Neuronal stem cell (in vitro differentiated cells): ENCODE data around the gene LIM2.
A peak's percentile ranks its signal among the peaks of the same experiment; 100 is the strongest.

Source experiments
- DNase-seq: peaks from one replicate; pipeline ENCODE4 v3.0.0-alpha.2; 2013; ENCODE audit warnings: low spot score
- H2AFZ ChIP-seq: one replicate; pipeline ENCODE4 v1.6.1; 2013; ENCODE audit warnings: mild to moderate bottlenecking, low read length, inconsistent platforms
- H2AK5ac ChIP-seq: 2 replicates; pipeline ENCODE4 v1.6.1; 2013; ENCODE audit warnings: low read depth, mild to moderate bottlenecking, inconsistent platforms, low read length, moderate library complexity, mixed read lengths
- H2BK120ac ChIP-seq: 2 replicates; pipeline ENCODE4 v1.6.1; 2013; ENCODE audit warnings: low read depth, mild to moderate bottlenecking, inconsistent platforms, low read length, moderate library complexity, mixed read lengths
- H2BK12ac ChIP-seq: one replicate; pipeline ENCODE4 v1.6.1; 2013; ENCODE audit warnings: low read length, inconsistent platforms
- H2BK15ac ChIP-seq: 2 replicates; pipeline ENCODE4 v1.6.1; 2013; ENCODE audit warnings: mild to moderate bottlenecking, low read length, inconsistent platforms, mixed read lengths
- H2BK5ac ChIP-seq: one replicate; pipeline ENCODE4 v1.6.1; 2013; ENCODE audit warnings: inconsistent platforms, mild to moderate bottlenecking, low read length, moderate library complexity
- H3K14ac ChIP-seq: one replicate; pipeline ENCODE4 v1.6.1; 2013; ENCODE audit warnings: low read length, inconsistent platforms
- H3K18ac ChIP-seq: 2 replicates; pipeline ENCODE4 v1.6.1; 2013; ENCODE audit warnings: low read length, inconsistent platforms
- H3K23ac ChIP-seq: 2 replicates; pipeline ENCODE4 v1.6.1; 2013; ENCODE audit warnings: low read depth, mild to moderate bottlenecking, mixed read lengths, low read length, inconsistent platforms; ENCODE audit not compliant: poor library complexity
- H3K27ac ChIP-seq: replicated peaks from 3 replicates; pipeline ENCODE4 v1.5.1; 2013; ENCODE audit warnings: low read length, inconsistent platforms
- H3K27me3 ChIP-seq, 3 experiments: 2 replicates each; pipeline ENCODE4 v1.6.1; 2013; ENCODE audit warnings: low read length in 3 of 3, mild to moderate bottlenecking in 2 of 3, inconsistent platforms in 1 of 3, low read depth in 1 of 3, mixed read lengths in 1 of 3, moderate library complexity in 1 of 3; ENCODE audit not compliant: control insufficient read depth in 3 of 3, insufficient read depth in 3 of 3
- H3K36me3 ChIP-seq, 2 donors: replicated peaks in 1 of 2; 2 replicates each; pipeline ENCODE4 v1.6.1; 2013; ENCODE audit warnings: low read length in 2 of 2; ENCODE audit not compliant: control insufficient read depth in 2 of 2, insufficient read depth in 2 of 2
- H3K4ac ChIP-seq: 2 replicates; pipeline ENCODE4 v1.6.1; 2013; ENCODE audit warnings: inconsistent platforms, mild to moderate bottlenecking, low read length, moderate library complexity
- H3K4me1 ChIP-seq, 2 donors: 1 replicate in 1 of 2; 2 replicates in 1 of 2; pipeline ENCODE4 v1.6.1; 2013; ENCODE audit warnings: low read length in 2 of 2, low read depth in 1 of 2; ENCODE audit not compliant: control insufficient read depth in 2 of 2, insufficient read depth in 1 of 2
- H3K4me2 ChIP-seq: one replicate; pipeline ENCODE4 v1.6.1; 2013; ENCODE audit warnings: mild to moderate bottlenecking, low read length, inconsistent platforms; ENCODE audit not compliant: insufficient read depth, poor library complexity, severe bottlenecking
- H3K4me3 ChIP-seq, 2 donors: 2 replicates each; pipeline ENCODE4 v1.5.1; 2013; ENCODE audit warnings: low read length in 2 of 2, mild to moderate bottlenecking in 2 of 2, inconsistent platforms in 1 of 2, moderate library complexity in 1 of 2
- H3K79me1 ChIP-seq: one replicate; pipeline ENCODE4 v1.6.1; 2013; ENCODE audit warnings: low read depth, mild to moderate bottlenecking, inconsistent platforms, low read length, moderate library complexity
- H3K9ac ChIP-seq: one replicate; pipeline ENCODE4 v1.6.1; 2013; ENCODE audit warnings: mild to moderate bottlenecking, low read depth, low read length, inconsistent platforms; ENCODE audit not compliant: poor library complexity
- H3K9me3 ChIP-seq, 2 donors: replicated peaks in 1 of 2; 2 replicates each; pipeline versions ENCODE3 to v1.6.1; 2013; ENCODE audit warnings: low read length in 2 of 2, mild to moderate bottlenecking in 2 of 2, inconsistent platforms in 1 of 2, low read depth in 1 of 2, mixed read lengths in 1 of 2, moderate library complexity in 1 of 2; ENCODE audit not compliant: control insufficient read depth in 2 of 2, insufficient read depth in 1 of 2
- H4K8ac ChIP-seq: one replicate; pipeline ENCODE4 v1.6.1; 2013; ENCODE audit warnings: low read depth, mild to moderate bottlenecking, inconsistent platforms, low read length, moderate library complexity
- H4K91ac ChIP-seq: one replicate; pipeline ENCODE4 v1.6.1; 2013; ENCODE audit warnings: low read length, low read depth, mild to moderate bottlenecking, inconsistent platforms; ENCODE audit not compliant: poor library complexity
- WGBS, 2 donors: extraction: QIAGEN DNeasy Blood & Tissue Kit; methylation state at CpG; one replicate each; pipeline ENCODE4 v1.1.7; 2013; ENCODE audit warnings: missing lambda C conversion rate in 2 of 2, mixed read lengths in 1 of 2; ENCODE audit not compliant: insufficient read length in 2 of 2, insufficient replicate concordance in 1 of 2; ENCODE audit errors: extremely low coverage in 2 of 2; 5-methylcytosine and 5-hydroxymethylcytosine counted together

LIM2 gene

GRCh38 chr19:51361239-51361638 lies 26.5 kb downstream of the LIM2 start:
- no peak overlapping the region for H3K4me2 ChIP-seq
- H3K4ac ChIP-seq: no peak overlapping the region
- H4K8ac ChIP-seq: no peak overlapping the region
- peaks cover 6 to 8% of the 10 kb centered on the region in 2 donors for H3K4me1 ChIP-seq
- H2AFZ ChIP-seq: no peak overlapping the region
- no peak overlapping the region for H3K9ac ChIP-seq
- H2AK5ac ChIP-seq: no peak overlapping the region
- no CpG with 5 or more reads among the region's 13 CpGs for WGBS, 2 donors
- H4K91ac ChIP-seq: no peak overlapping the region
- no peak overlapping the region for H2BK5ac ChIP-seq
- H3K27me3 ChIP-seq: no peaks in the 10 kb centered on the region
- peak overlapping the region; percentile 56 for H3K14ac ChIP-seq
- H3K27ac ChIP-seq: no peak overlapping the region
- no peak overlapping the region for H2BK12ac ChIP-seq
- H2BK15ac ChIP-seq: peak overlapping the region; percentile 79
- no peaks in the 10 kb centered on the region for H3K36me3 ChIP-seq
- no peaks in the 10 kb centered on the region for H3K79me1 ChIP-seq
- H3K18ac ChIP-seq: peak overlapping the region; percentile 91
- no peak overlapping the region for H3K23ac ChIP-seq
- no peak overlapping the region for H3K4me3 ChIP-seq
- no peaks in the 10 kb centered on the region for H3K9me3 ChIP-seq
- no peak overlapping the region for H2BK120ac ChIP-seq
- no peak for DNase-seq

- Histone ChIP-seq H2BK12ac (no peak overlapping the region), H2BK5ac (no peak overlapping the region), H3K18ac (no peak overlapping the region), H3K4me1 (peaks cover 4% of the 10 kb centered on the region in 2 donors), H3K36me3 (no peaks in the 10 kb centered on the region), H3K4ac (no peak overlapping the region), H3K79me1 (no peaks in the 10 kb centered on the region), H2AK5ac (no peak overlapping the region), H3K4me3 (no peak overlapping the region), H4K91ac (no peak overlapping the region), H3K9me3 (no peaks in the 10 kb centered on the region), H3K27me3 (no peaks in the 10 kb centered on the region), H3K27ac (no peak overlapping the region), H3K23ac (no peak overlapping the region), H3K4me2 (no peak overlapping the region), H4K8ac (no peak overlapping the region), H3K14ac (no peak overlapping the region), H3K9ac (no peak overlapping the region), H2BK15ac (no peak overlapping the region), H2AFZ (no peak overlapping the region), H2BK120ac (no peak overlapping the region)
- no peak for DNase-seq
- no CpG with 5 or more reads among the region's 4 CpGs for WGBS, 2 donors
Measured at GRCh38 chr19:51359294-51359693, 28.5 kb downstream of the LIM2 start.

GRCh38 chr19:51357952-51358351 lies 29.8 kb downstream of the LIM2 start:
- H3K4me1 ChIP-seq: peaks cover 9% of the 10 kb centered on the region in 2 donors
- no peak for DNase-seq
- H4K8ac ChIP-seq: no peak overlapping the region
- no peak overlapping the region for H3K18ac ChIP-seq
- no peak overlapping the region for H3K14ac ChIP-seq
- no CpG with 5 or more reads among the region's 7 CpGs for WGBS, 2 donors
- no peak overlapping the region for H2BK15ac ChIP-seq
- H2AFZ ChIP-seq: no peak overlapping the region
- no peak overlapping the region for H4K91ac ChIP-seq
- no peaks in the 10 kb centered on the region for H3K79me1 ChIP-seq
- peak overlapping the region; percentile 4 for H2BK5ac ChIP-seq
- H3K27me3 ChIP-seq: no peaks in the 10 kb centered on the region
- H2BK12ac ChIP-seq: no peak overlapping the region
- H3K9me3 ChIP-seq: no peaks in the 10 kb centered on the region
- no peaks in the 10 kb centered on the region for H3K36me3 ChIP-seq
- H2BK120ac ChIP-seq: no peak overlapping the region
- no peak overlapping the region for H3K4me3 ChIP-seq
- H2AK5ac ChIP-seq: no peak overlapping the region
- H3K27ac ChIP-seq: no peak overlapping the region
- H3K9ac ChIP-seq: no peak overlapping the region
- no peak overlapping the region for H3K4ac ChIP-seq
- H3K4me2 ChIP-seq: no peak overlapping the region
- no peak overlapping the region for H3K23ac ChIP-seq

GRCh38 chr19:51356159-51356801 lies 31.5 kb downstream of the LIM2 start:
- Histone ChIP-seq H3K23ac (no peak overlapping the region), H3K4me1 (peaks cover 9% of the 10 kb centered on the region in 2 donors), H3K9me3 (no peaks in the 10 kb centered on the region), H3K27me3 (no peaks in the 10 kb centered on the region), H2BK15ac (no peak overlapping the region), H3K14ac (no peak overlapping the region), H3K18ac (no peak overlapping the region), H2AFZ (no peak overlapping the region), H3K4me2 (no peak overlapping the region), H2BK5ac (no peak overlapping the region), H2BK120ac (no peak overlapping the region), H4K8ac (no peak overlapping the region), H3K27ac (no peak overlapping the region), H2BK12ac (no peak overlapping the region), H3K79me1 (no peaks in the 10 kb centered on the region), H3K9ac (no peak overlapping the region), H2AK5ac (peak overlapping the region; percentile 16), H3K4me3 (no peak overlapping the region), H3K4ac (no peak overlapping the region), H4K91ac (no peak overlapping the region), H3K36me3 (no peaks in the 10 kb centered on the region)
- DNase-seq: no peak
- no CpG with 5 or more reads among the region's 10 CpGs for WGBS, 2 donors
